ENCODE results near the gene MAP2K5.

GRCh38 chr15:67544475-67544874, 2.0 kb downstream of the MAP2K5 start:
- TF ChIP-seq CTCF (conservative IDR thresholded peaks at IDR 0.05 in 1 of 2, IDR thresholded peaks at IDR 0.05 in 1 of 2; ENCODE audit: extremely low read depth in 1 of 2, insufficient read depth in 1 of 2, low read depth in 1 of 2, low read length in 2 of 2): no peak
- TF ChIP-seq EZH2 (IDR thresholded peaks at IDR 0.05; ENCODE audit: borderline replicate concordance, low read length): no peak
